ENCODE measurements around the gene RELN.

RELN gene

DNA sequence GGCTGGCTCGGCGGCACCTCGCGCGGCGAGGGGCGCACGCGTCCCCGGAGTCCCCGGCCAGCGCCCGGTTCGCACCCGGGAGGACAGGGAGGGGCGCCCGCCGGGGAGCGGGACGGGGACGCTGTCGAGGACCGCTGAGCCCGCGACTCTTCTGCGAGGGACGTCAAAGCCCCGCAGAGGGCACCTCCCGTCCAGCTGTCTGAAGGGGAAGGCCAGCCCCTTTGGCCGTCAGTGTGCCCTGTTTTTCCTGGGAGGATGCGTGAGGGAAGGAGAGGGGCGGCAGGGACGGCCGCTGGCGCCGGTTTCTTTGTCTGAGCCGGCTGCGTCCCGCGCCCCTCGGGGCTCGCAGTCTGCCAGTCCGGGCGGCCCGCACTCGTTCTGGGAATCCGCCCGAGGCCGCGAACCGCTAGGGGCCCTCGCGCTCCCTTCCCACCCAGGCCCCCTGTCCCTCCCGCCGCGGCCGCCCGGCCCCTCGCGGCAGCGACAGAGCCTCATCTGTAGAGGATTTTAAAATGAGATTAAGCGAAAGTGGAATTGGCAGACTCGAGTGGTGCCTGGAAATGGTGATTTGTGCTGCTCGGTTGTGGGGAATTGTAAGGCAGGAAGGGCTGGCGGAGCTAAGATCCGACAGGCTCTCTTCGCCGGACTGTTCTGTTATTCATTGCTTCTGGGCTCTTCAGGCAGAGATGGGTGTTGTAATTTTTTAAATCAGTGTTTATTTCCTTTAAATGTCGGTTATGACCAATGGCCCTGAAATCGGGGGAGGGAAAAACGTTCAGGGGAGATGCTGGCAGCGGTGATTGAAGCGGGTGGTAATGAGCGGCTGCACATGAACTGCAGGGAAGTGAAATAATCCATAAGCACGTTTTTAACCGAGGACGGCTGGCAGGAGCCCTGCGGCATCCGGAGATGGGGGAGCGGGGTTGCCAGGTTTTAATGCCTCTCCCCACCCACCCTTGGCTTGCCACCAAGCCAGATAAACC, 618 bp upstream of the RELN start:
- no peak for DNase-seq

- DNase-seq: no peak
Observed at GRCh38 chr7:103988468-103989199, 824 bp downstream of the RELN start.

DNA sequence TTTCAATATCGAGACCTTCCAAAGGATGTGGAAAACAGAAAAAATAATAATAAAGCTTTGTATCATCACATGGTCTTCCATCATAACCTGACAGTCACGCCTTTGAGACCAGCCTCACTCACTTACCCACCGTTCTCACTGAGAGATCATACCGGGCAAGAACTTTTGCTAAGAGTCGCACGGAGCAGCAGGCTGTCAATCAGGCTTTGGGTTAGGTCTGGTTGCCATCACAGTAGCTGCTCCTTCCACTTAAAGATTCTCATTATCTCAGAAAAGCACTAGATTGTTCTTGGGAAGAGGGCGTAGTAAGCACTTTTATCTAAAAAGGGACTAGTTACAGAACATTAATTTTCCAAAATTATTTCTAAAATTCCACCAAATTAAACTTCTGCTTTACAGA, 2.0 kb downstream of the RELN start:
- DNase-seq: no peak

DNA sequence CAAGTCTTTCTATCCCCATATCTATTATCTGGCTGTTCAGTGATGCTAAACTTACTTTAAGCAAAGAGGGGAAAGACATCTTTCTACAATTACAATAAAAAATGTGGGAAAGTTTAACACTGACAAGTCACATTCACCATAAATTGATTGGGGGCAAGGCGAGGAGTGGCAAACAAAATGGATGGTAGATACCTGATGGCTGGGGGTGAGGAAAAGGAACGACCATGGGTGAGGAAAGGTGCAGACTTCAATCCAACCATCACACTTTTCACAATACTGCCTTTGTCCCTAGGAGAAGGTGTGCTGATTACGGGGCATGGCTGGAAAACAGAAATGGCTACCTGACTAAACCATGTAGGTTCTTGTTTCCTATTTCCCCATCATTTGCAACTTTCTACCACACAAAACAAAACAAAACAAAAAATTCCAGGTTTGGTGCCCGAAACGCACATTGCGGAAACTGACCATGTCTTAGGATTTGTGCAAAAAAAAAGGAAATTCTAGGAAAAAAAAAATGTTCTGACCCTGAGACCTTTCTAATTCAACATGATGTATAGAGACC, 3.8 kb downstream of the RELN start:
- no peak for DNase-seq

DNA sequence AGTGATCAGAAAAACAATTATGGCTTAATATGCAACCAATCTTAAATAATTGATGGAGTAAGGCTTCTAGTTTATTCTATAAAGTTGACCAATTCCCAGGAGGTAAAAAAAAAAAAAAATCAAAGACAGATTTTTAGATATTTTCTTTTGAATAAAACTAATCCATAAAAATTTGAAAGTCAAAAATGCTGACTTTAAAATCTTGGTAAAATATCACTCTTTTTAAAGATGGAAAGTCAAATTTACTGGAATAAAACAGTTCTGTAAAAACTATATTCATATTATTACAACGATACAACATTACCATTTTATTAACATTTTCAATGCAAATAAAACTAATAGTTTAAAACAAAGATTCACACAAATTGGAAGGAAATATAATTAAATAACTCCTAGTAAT, 5.4 kb downstream of the RELN start:
- no peak for DNase-seq

- DNase-seq: no peak
Observed at GRCh38 chr7:103983201-103983977, 6.1 kb downstream of the RELN start.

GRCh38 chr7:103981003-103981423, 8.4 kb downstream of the RELN start:
- DNase-seq: no peak

- DNase-seq: no peak
Observed at GRCh38 chr7:103972779-103973434, 16.6 kb downstream of the RELN start.

DNA sequence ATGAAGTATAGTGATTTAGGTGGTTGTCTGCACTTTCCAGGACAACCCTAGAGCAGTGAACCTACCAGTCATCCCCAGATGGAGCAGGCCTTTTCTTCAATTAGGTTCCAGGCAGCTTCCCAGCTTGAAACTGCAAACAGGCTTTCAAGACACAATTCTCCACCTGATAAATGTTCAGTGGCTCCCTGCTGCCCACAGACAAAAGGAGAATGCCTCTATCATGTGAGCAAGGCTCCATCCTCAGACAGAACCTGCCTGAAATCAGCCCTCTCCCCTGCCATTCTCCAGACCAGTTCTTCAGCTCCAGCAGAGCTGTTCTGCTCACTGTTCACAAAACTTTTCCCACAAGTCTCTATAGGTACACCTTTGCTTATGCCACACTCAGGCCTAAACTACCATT, 22.1 kb downstream of the RELN start:
- DNase-seq: no peak

DNA sequence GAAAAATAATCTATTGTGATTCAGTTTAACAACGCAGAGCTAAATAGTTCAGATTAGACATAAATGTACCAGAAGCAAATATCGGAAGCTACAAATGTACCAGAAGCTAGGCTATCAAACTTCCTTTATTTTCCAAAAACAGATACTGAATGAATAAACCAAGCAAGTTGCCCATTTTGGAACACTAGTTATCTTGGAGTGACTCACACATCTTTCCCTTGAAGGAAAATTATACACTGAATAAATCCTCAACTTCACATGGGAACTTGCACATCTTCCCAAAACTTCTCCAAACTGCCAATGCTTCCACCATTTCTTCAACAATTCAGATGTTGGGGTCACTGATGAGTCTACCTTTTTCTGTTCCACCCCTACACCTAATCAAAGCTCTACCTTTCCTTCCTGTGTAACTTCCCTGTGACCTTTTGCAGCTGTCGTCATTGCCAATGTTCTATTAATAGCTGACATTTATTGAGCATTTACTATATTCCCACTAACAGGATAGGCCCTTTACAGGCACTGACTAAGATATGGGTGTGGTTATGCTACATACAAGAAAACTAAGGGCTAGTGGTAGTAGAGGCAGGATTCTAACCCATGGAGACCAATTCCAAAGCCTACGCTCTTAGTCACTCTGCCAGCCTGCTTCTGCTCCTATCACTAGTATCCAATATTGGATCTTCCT, 22.7 kb downstream of the RELN start:
- DNase-seq: no peak

- DNase-seq: no peak
Observed at GRCh38 chr7:103964269-103964668, 25.2 kb downstream of the RELN start.

GRCh38 chr7:103962070-103962469, 27.4 kb downstream of the RELN start:
- no peak for DNase-seq

DNA sequence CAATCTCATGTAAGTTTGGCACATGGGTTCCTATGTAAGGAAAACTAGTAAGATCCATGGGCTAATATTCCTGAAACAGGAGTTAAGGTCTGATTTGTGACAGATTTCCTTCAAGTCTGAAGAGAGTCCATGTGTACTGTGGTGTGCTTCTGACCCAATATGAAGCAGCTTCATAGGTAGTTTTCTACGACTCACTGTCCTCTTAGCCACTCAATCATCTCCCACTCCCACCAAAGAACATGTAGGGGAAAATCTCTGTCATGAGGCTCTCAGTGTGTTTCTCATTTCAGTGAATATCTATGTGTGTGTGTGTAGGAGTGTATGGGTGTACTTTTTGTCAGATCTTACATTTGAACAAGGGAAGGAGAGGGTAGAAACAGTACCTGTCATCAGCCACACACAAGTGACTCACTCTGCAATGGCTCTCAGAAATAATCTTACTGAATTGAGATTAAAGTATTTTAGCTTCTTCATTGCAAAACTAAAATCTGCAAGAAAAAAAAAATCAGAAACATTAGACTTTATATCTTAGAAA, 31.1 kb downstream of the RELN start:
- DNase-seq: no peak

DNA sequence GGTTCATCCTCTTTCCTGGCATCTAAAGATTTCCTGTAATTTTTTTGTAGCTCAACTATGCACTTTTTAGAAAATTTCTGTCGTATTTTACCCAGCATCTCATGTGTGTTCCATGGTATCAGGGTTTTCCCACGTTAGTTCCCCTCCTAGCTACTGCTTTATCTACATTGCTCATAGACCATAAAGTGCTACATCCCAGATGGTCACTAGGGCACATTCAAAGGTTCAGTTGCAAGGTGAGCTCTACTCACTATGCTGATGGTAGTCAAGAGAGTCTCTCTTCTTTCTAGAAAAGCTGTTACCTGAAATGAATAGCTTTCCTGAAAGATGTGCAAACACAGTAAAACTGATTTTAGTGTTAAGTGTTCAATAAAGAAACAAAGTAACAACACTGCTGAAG, 33.5 kb downstream of the RELN start:
- DNase-seq: no peak

DNA sequence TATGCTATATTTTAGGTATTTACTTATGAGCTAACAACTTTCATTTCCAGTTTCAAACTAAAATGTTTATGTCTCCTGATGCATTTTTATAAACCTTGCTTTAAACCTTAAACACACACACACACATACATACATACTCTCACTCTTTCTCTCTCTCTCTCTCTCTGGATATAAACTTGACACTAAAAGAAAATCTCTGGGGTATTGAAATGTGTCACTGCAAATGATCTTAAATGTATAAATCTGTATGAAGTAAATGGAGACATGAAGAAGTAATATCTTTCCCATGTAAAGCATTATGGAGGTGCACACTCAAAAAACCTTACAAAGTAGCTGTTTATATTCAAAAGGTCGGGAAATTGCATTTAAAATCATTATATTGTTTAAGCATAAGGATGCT, 37.0 kb downstream of the RELN start:
- DNase-seq: no peak

DNA sequence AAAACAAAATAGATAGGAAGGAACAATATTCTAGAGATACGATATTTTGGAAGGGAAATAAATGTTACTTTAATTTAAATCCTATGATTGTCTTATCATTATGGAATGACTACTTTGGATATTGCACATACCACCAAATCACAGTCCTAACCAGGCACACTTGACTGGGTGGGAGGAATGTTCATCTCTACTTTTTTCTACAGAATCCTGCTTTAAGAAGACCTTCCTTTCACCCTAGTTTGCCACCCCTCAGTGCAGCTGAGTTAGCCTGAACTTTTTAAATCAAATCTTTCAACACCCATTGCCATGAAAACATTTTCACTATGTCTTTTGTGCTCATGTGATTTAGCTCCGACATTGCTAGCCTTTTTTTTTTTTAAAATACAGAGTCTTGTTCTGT, 38.1 kb downstream of the RELN start:
- no peak for DNase-seq

DNA sequence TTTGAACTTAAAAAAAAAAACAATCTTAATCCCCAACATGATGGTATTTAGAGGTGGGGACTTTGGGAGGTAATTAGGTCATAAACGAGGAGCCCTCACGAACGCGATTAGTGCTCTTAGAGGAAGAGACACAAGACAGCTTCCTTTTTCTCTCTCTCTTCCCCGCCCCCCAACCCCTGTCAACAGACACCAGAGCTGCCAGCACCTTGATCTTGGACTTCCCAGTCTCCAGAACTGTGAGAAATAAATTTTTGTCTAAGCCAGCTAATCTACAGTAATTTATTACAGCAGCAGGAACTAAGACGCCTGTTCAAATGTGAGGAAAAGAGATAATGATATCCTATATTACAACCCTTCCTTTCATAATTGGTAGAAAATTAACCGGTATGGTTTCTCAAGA, 40.1 kb downstream of the RELN start:
- no peak for DNase-seq

DNA sequence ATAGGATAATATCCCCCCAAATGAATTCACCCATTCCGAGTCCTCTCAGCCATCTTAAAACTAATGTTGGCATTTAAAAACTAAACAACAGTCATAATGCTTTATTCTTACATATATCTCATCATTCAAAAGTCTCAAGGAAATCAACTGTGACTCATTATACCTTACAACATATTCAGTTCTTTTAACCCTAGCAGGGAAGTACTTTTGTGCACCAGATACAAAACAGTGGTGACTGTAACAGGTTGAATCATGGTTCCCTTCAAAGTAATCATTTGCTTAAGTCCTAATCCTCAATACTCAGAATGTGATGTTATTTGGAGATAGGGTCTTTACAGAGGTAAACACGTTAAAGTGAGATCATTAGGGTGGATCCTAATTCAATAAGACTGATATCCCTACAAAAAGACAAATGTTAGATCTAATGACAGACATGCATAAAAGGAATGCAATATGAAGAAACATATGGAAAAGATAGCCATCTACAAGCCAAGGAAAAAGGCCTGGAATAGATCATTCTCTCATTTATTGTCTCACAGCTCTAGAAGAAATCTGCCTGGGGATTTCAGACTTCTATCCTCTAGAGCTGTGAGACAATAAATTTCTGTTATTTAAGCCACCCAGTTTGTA, 42.3 kb downstream of the RELN start:
- no peak for DNase-seq

DNA sequence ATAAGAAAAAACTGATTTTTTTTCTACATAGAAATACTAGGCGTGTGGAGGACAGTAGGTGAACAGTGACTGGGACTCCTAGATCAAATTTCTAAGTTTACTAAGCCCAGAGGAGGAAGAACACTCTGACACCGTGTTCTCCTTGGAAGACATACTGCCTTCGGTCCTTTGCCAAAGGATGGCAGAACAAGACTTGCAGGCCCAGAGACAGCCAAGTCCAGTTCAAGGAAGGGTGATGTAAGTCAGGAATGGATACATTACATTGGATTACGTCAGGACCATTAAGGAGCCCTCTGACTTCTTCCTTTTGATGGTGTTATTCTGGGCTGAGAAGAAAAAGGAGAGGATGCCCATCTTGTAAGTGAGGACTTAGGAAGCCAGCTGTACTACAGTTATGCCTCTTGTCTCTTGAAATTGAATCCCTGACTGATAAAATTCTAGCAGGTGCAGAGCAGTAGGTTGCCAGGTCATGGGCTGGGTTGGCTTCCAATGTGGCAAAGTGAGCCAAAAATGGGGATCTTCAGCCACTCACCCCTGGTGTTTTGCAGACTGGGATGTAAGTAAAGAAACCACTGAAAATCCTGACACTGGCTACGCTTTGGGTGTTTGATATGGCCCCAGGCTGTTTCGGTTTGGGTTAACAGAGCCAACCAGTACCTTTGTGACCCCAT, 45.1 kb downstream of the RELN start:
- no peak for DNase-seq

DNA sequence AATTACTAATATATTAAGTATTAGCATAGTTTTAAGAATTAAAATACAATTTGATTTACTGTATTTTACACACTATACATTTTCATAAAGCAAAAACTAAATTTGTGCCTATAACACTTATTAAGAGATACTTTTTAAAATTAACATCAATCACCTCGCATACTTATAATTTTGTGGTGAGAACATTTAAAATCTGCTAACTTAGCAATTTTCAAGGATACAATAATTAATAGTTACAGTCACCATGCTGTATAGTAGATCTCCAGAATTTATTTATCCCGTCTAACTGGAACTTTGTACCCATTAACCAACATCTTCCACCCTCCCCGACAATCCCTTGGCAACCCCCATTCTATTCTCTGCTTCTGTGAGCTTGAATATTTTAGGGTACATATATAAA, 47.5 kb downstream of the RELN start:
- no peak for DNase-seq
